ENCODE data around the gene CCDC158. TPM values are rescaled to one million over a fixed set of nuclear protein-coding genes. Genes with fewer than 3 reads are reported as not detected.

CCDC158 gene
- total RNA-seq, 1 donor from 2014 or later, result not detected

DNA sequence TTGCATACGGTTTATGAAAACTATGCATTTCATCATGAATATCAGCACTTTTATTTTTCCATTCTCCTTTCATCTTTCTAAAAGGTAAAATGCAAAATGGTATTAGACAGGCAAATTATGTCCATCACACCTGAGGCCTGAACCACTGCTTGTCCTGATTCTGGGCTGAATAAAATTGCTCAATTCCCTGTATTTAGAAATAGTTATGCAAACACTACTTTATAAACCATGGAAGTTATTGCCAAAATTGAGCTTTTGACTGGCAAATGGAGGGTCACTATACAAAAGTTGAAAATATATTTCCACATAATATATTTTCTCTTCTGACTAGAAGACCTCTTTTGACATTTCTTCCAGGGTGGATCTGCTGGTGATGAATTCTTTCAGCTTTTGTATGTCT lies 148.4 kb downstream of the CCDC158 start:
- Mint-ChIP-seq H3K36me3 (ENCODE audit: low read depth) (no peaks in the 10 kb centered on the region), H3K4me3 (no peak overlapping the region), H3K4me1 (no peaks in the 10 kb centered on the region), H3K27ac (no peak overlapping the region), H3K27me3 (peaks cover 14% of the 10 kb centered on the region), H3K9me3 (no peaks in the 10 kb centered on the region)
- POLR2A ChIA-PET, result no interaction called here
- intact Hi-C loops (cut with micrococcal nuclease), result no loop called here
- ATAC-seq (ENCODE audit: low read depth) (no peak), DNase-seq (no peak)
- CTCF ChIA-PET, result no interaction called here
- TF ChIP-seq, protein P1, sequence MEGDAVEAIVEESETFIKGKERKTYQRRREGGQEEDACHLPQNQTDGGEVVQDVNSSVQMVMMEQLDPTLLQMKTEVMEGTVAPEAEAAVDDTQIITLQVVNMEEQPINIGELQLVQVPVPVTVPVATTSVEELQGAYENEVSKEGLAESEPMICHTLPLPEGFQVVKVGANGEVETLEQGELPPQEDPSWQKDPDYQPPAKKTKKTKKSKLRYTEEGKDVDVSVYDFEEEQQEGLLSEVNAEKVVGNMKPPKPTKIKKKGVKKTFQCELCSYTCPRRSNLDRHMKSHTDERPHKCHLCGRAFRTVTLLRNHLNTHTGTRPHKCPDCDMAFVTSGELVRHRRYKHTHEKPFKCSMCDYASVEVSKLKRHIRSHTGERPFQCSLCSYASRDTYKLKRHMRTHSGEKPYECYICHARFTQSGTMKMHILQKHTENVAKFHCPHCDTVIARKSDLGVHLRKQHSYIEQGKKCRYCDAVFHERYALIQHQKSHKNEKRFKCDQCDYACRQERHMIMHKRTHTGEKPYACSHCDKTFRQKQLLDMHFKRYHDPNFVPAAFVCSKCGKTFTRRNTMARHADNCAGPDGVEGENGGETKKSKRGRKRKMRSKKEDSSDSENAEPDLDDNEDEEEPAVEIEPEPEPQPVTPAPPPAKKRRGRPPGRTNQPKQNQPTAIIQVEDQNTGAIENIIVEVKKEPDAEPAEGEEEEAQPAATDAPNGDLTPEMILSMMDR (IDR thresholded peaks at IDR 0.05), result no peak

DNA sequence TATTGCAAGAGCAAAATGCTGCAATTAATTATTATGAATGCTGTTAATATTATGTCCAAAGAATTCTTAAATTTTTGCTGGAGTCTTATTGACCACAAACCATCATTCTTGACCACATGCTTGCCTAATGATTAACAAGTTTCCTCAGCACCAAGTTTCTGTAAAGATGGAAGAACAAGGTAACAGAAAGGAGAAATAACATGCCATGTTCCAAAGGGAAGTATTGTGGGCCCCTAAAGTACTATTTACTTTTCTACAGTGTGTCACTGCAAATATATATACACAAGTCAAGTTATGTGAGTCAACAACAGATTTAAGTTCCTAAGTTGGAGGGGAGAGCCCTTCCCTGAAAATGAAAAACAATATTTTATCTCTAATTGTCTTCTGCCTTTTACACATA lies 148.9 kb downstream of the CCDC158 start:
- no peak for ATAC-seq (ENCODE audit: low read depth)
- Mint-ChIP-seq H3K4me1 (no peaks in the 10 kb centered on the region), H3K27me3 (peaks cover 14% of the 10 kb centered on the region), H3K4me3 (no peak overlapping the region), H3K36me3 (ENCODE audit: low read depth) (no peaks in the 10 kb centered on the region), H3K27ac (no peak overlapping the region), H3K9me3 (no peaks in the 10 kb centered on the region)
- ChIA-PET CTCF (no interaction called here), POLR2A (no interaction called here)
- DNase-seq, result no peak
- intact Hi-C loops (cut with micrococcal nuclease), result no loop called here
- TF ChIP-seq, protein P1 (IDR thresholded peaks at IDR 0.05), result no peak

DNA sequence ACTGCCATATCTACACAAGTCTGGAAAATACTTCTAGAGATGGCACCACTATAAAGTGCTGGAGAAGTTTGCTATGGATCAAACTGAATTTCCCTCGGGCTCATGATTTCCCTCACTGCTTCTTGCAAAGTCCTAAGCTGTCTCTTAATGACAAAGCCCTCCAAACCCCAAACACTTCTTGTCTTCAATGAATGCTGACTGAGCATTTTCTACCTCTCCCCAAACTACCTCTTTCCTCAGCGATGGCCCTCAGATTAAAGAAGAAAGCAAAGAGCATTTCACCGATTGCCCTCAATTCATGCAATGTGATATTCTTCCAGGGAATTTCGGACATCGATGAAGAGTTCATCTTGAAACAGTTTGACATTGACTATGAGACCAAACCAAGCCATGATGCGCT lies 149.7 kb downstream of the CCDC158 start:
- no peaks in the 10 kb centered on the region for H3K36me3 Mint-ChIP-seq (ENCODE audit: low read depth)
- DNase-seq (no peak), ATAC-seq (ENCODE audit: low read depth) (no peak)
- H3K4me1 Mint-ChIP-seq, result no peaks in the 10 kb centered on the region
- H3K4me3 Mint-ChIP-seq, result no peak overlapping the region
- POLR2A ChIA-PET, result no interaction called here
- peaks cover 12% of the 10 kb centered on the region for H3K27me3 Mint-ChIP-seq
- intact Hi-C loops (cut with micrococcal nuclease), result no loop called here
- no peak overlapping the region for H3K27ac Mint-ChIP-seq
- H3K9me3 Mint-ChIP-seq, result no peaks in the 10 kb centered on the region
- CTCF ChIA-PET, result no interaction called here
- TF ChIP-seq, protein P1 (IDR thresholded peaks at IDR 0.05), result no peak

GRCh38 chr4:76270244-76271175 lies 150.4 kb downstream of the CCDC158 start:
- no peaks in the 10 kb centered on the region for H3K9me3 Mint-ChIP-seq
- TF ChIP-seq, protein P1 (IDR thresholded peaks at IDR 0.05), result no peak
- no peak overlapping the region for H3K27ac Mint-ChIP-seq
- no peak for ATAC-seq (ENCODE audit: low read depth)
- H3K4me3 Mint-ChIP-seq, result no peak overlapping the region
- H3K27me3 Mint-ChIP-seq, result peaks cover 8% of the 10 kb centered on the region
- ChIA-PET POLR2A (no interaction called here), CTCF (no interaction called here)
- intact Hi-C loops (cut with micrococcal nuclease), result no loop called here
- no peaks in the 10 kb centered on the region for H3K36me3 Mint-ChIP-seq (ENCODE audit: low read depth)
- H3K4me1 Mint-ChIP-seq, result no peaks in the 10 kb centered on the region
- DNase-seq, result no peak

DNA sequence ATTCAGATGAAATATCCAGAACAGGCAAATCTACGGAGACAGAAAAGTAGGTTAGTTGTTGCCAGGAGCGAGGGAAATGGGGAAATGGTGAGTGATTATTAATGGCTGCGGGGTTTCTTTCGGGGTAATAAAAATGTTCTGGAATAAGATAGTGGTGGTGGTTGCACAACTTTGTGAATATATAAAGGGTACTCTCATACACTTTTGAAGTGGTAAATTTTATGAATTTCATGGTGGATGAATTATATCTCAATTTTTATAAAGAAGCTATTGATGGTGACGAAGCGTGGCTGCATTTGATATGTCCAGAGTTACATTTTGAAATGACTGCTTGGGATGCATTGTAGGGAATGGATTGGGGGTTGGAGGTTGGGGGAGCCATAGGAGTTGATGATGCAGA lies 153.1 kb downstream of the CCDC158 start:
- intact Hi-C loops (cut with micrococcal nuclease), result no loop called here
- CTCF ChIA-PET, result interaction anchor here (1.0 kb wide), 1 partner anchor 88 kb away, joined by 3 read pairs; no protein-coding TSS in a partner anchor
- no peak overlapping the region for H3K27ac Mint-ChIP-seq

More for the DNA sequence above, 153.1 kb downstream of the CCDC158 start:
- peaks cover 3% of the 10 kb centered on the region for H3K27me3 Mint-ChIP-seq
- TF ChIP-seq, protein P1 (IDR thresholded peaks at IDR 0.05), result no peak
- DNase-seq (no peak), ATAC-seq (ENCODE audit: low read depth) (no peak)
- no peak overlapping the region for H3K4me3 Mint-ChIP-seq
- H3K9me3 Mint-ChIP-seq, result no peaks in the 10 kb centered on the region
- POLR2A ChIA-PET, result no interaction called here
- H3K36me3 Mint-ChIP-seq (ENCODE audit: low read depth), result no peaks in the 10 kb centered on the region
- no peaks in the 10 kb centered on the region for H3K4me1 Mint-ChIP-seq

Data from activated B cell treated with CpG ODN at 0.5 μM for 24 hours (primary cell).